HEK293 (cell line): ENCODE results near the gene OR13J1.
"Not testable (repeated sequence)": the region's sequence is repeated elsewhere in the genome, so short reads cannot be mapped to it uniquely, and the experiment has no call there.

Experiments used
- CTCF ChIA-PET: fragments of 350-600 bp; formaldehyde crosslinking; extraction: SDS; loops from one replicate; lab custom pipeline; 2021; ENCODE audit warnings: antibody characterized with exemption; lab: Yijun Ruan, JAX
- POLR2A ChIA-PET: fragments of 300-600 bp; formaldehyde crosslinking; extraction: SDS; loops from one replicate; lab custom pipeline; 2020; ENCODE audit warnings: antibody characterized with exemption, inconsistent platforms; lab: Yijun Ruan, JAX
- H3K27ac ChIP-seq: fragments of 200-500 bp; sonication (Bioruptor generic); 2 replicates; pipeline ENCODE4 v1.5.1; 2014; ENCODE audit warnings: low read depth, low read length, control low read depth, inconsistent platforms; ENCODE audit errors: extremely low read depth
- H3K36me3 ChIP-seq, 2 experiments: fragments of 200-500 bp in 1 of 2; sonication (Bioruptor generic) in 1 of 2; 1 replicate in 1 of 2; 2 replicates in 1 of 2; pipeline ENCODE4 v1.5.1; 2014 to 2017; ENCODE audit warnings: inconsistent platforms in 2 of 2, low read length in 2 of 2; ENCODE audit not compliant: control insufficient read depth in 2 of 2, insufficient read depth in 1 of 2
- H3K4me1 ChIP-seq: fragments of 200-500 bp; sonication (Bioruptor generic); 2 replicates; pipeline ENCODE4 v1.5.1; 2014; ENCODE audit warnings: mild to moderate bottlenecking, low read length, inconsistent platforms; ENCODE audit not compliant: control insufficient read depth, insufficient read depth
- H3K4me3 ChIP-seq: 2 replicates; pipeline ENCODE4 v1.5.1; 2011; ENCODE audit warnings: low read depth, mild to moderate bottlenecking, control low read depth, low read length, moderate library complexity
- H3K9me3 ChIP-seq: fragments of 200-500 bp; sonication (Bioruptor generic); 2 replicates; pipeline ENCODE4 v1.5.1; 2014; ENCODE audit warnings: low read depth, low read length, inconsistent platforms; ENCODE audit not compliant: control insufficient read depth, insufficient read depth
- ZBTB8A ChIP-seq: fragments of 450-650 bp; formaldehyde crosslinking; IDR thresholded peaks from 2 replicates; pipeline ENCODE4 v1.5.1; 2016; ENCODE audit warnings: missing biosample characterization, missing genetic modification characterization
- ZNF140 ChIP-seq: fragments of 450-650 bp; formaldehyde crosslinking; IDR thresholded peaks from 2 replicates; pipeline ENCODE4 v1.5.1; 2016; ENCODE audit warnings: missing biosample characterization, missing genetic modification characterization
- ZNF202 ChIP-seq: fragments of 450-650 bp; formaldehyde crosslinking; IDR thresholded peaks from 2 replicates; pipeline ENCODE4 v1.5.1; 2016; ENCODE audit warnings: missing biosample characterization, missing genetic modification characterization, borderline replicate concordance
- ZNF266 ChIP-seq: fragments of 450-650 bp; formaldehyde crosslinking; IDR thresholded peaks from 2 replicates; pipeline ENCODE4 v1.5.1; 2016; ENCODE audit warnings: missing biosample characterization, missing genetic modification characterization, low read depth
- ZNF394 ChIP-seq: fragments of 450-650 bp; formaldehyde crosslinking; IDR thresholded peaks from 2 replicates; pipeline ENCODE4 v1.5.1; 2016; ENCODE audit warnings: missing biosample characterization, missing genetic modification characterization, mild to moderate bottlenecking, moderate library complexity, borderline replicate concordance
- ZNF426 ChIP-seq: fragments of 450-650 bp; formaldehyde crosslinking; IDR thresholded peaks from 2 replicates; pipeline ENCODE4 v1.5.1; 2017; ENCODE audit warnings: missing biosample characterization, missing genetic modification characterization, mild to moderate bottlenecking, inconsistent platforms, moderate library complexity
- ZNF433 ChIP-seq: fragments of 450-650 bp; formaldehyde crosslinking; IDR thresholded peaks from 2 replicates; pipeline ENCODE4 v1.5.1; 2016; ENCODE audit warnings: missing biosample characterization, missing genetic modification characterization, low read depth
- ZNF555 ChIP-seq: fragments of 450-650 bp; formaldehyde crosslinking; conservative IDR thresholded peaks from 2 replicates; pipeline ENCODE4 v1.5.1; 2017; ENCODE audit warnings: missing biosample characterization, mild to moderate bottlenecking, missing genetic modification characterization, inconsistent platforms
- ZNF558 ChIP-seq: fragments of 450-650 bp; formaldehyde crosslinking; IDR thresholded peaks from 2 replicates; pipeline ENCODE4 v1.5.1; 2016; ENCODE audit warnings: missing biosample characterization, missing genetic modification characterization
- ZNF560 ChIP-seq: fragments of 450-650 bp; formaldehyde crosslinking; IDR thresholded peaks from 2 replicates; pipeline ENCODE4 v1.5.1; 2017; ENCODE audit warnings: missing biosample characterization, missing genetic modification characterization, borderline replicate concordance
- ZNF623 ChIP-seq: fragments of 450-650 bp; formaldehyde crosslinking; IDR thresholded peaks from 2 replicates; pipeline ENCODE4 v1.5.1; 2016; ENCODE audit warnings: missing biosample characterization, missing genetic modification characterization
- ZNF654 ChIP-seq: fragments of 450-650 bp; formaldehyde crosslinking; IDR thresholded peaks from 2 replicates; pipeline ENCODE4 v1.5.1; 2016; ENCODE audit warnings: low read depth, missing biosample characterization, missing genetic modification characterization
- ZNF664 ChIP-seq: fragments of 450-650 bp; formaldehyde crosslinking; IDR thresholded peaks from 2 replicates; pipeline ENCODE4 v1.5.1; 2016; ENCODE audit warnings: missing biosample characterization, missing genetic modification characterization
- TF ChIP-seq, protein P1 (sequence below): fragments of 450-650 bp; formaldehyde crosslinking; IDR thresholded peaks from 2 replicates; pipeline ENCODE4 v1.5.1; 2017; ENCODE audit warnings: missing biosample characterization, missing genetic modification characterization
- TF ChIP-seq, protein P2 (sequence below): fragments of 450-650 bp; formaldehyde crosslinking; conservative IDR thresholded peaks from 2 replicates; pipeline ENCODE4 v1.5.1; 2016; ENCODE audit warnings: low read depth, missing biosample characterization, missing genetic modification characterization
- TF ChIP-seq, protein P3 (sequence below): fragments of 450-650 bp; formaldehyde crosslinking; conservative IDR thresholded peaks from 2 replicates; pipeline ENCODE4 v1.5.1; 2016; ENCODE audit warnings: low read depth, missing biosample characterization, missing genetic modification characterization

The OR13J1 gene

DNA sequence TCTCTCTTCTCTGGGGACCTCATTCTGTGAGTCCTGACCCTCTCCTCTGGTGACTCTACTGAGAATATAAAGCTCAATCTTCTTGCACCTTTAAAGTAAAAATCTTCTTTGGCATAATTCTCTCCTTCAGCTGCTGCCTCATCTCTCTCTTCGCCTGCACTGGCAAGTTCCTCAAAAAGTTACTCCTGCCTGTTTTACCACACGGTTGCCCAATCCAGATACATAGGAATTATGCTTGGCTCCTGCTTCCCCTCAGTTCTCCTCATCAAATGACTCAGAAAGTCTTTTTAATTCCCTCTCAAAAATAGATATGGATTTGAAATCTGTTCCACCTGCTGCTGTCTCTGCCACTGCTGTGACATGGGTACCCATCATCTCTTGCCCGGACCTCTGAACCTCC lies 21.4 kb upstream of the OR13J1 start (continued):
- TF ChIP-seq, protein P1, sequence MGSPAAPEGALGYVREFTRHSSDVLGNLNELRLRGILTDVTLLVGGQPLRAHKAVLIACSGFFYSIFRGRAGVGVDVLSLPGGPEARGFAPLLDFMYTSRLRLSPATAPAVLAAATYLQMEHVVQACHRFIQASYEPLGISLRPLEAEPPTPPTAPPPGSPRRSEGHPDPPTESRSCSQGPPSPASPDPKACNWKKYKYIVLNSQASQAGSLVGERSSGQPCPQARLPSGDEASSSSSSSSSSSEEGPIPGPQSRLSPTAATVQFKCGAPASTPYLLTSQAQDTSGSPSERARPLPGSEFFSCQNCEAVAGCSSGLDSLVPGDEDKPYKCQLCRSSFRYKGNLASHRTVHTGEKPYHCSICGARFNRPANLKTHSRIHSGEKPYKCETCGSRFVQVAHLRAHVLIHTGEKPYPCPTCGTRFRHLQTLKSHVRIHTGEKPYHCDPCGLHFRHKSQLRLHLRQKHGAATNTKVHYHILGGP (tag by site-specific recombination): no peak

DNA sequence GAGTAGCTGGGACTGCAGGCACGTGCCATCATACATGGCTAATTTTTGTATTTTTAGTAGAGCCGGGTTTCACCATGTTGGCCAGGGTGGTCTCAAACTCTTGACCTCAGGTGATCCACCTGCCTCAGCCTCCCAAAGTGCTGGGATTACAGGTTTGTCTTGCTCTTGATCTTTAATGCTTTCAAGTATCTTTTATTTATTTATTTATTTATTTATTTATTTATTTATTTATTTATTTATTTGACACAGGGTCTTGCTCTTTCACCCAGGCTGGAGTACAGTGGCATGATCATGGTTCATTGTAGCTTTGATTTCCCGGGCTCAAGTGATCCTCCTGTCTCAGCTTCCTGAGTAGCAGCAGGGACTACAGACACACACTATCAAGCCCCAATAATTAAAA lies 14.7 kb upstream of the OR13J1 start:
- H3K27ac ChIP-seq, POLR2A ChIA-PET, H3K4me1 ChIP-seq, H3K9me3 ChIP-seq, H3K4me3 ChIP-seq, H3K36me3 ChIP-seq: not testable (repeated sequence)
- CTCF ChIA-PET: interaction anchor here (0.7 to 4.9 kb wide), 7 partner anchors 18 to 122 kb away, joined by 3 to 24 read pairs (median 3); partner anchors contain the start of gene SPAG8
- TF ChIP-seq ZNF664 (tag by site-specific recombination) (0 out of 2 replicates have a peak, but pooled peaks have one; percentile 13), ZNF560 (tag by site-specific recombination) (peak; percentile 59; the same call in 1 of the 2 replicates), ZNF555 (peak; percentile 54), ZNF266 (tag by site-specific recombination) (peak; percentile 55; the same call in 1 of the 2 replicates), ZNF140 (peak; percentile 51; the same call in 1 of the 2 replicates), ZNF426 (peak; percentile 66), ZNF654 (tag by site-specific recombination) (peak; percentile 27), ZNF202 (tag by site-specific recombination) (peak; percentile 53; the same call in 1 of the 2 replicates), ZNF433 (tag by site-specific recombination) (peak; percentile 39; the same call in 1 of the 2 replicates), ZNF623 (tag by site-specific recombination) (peak; percentile 55), ZNF558 (tag by site-specific recombination) (peak; percentile 59; the same call in 1 of the 2 replicates), ZNF394 (tag by site-specific recombination) (peak; percentile 88), ZBTB8A (tag by site-specific recombination) (peak; percentile 42; the same call in 1 of the 2 replicates)
- TF ChIP-seq, protein P2, sequence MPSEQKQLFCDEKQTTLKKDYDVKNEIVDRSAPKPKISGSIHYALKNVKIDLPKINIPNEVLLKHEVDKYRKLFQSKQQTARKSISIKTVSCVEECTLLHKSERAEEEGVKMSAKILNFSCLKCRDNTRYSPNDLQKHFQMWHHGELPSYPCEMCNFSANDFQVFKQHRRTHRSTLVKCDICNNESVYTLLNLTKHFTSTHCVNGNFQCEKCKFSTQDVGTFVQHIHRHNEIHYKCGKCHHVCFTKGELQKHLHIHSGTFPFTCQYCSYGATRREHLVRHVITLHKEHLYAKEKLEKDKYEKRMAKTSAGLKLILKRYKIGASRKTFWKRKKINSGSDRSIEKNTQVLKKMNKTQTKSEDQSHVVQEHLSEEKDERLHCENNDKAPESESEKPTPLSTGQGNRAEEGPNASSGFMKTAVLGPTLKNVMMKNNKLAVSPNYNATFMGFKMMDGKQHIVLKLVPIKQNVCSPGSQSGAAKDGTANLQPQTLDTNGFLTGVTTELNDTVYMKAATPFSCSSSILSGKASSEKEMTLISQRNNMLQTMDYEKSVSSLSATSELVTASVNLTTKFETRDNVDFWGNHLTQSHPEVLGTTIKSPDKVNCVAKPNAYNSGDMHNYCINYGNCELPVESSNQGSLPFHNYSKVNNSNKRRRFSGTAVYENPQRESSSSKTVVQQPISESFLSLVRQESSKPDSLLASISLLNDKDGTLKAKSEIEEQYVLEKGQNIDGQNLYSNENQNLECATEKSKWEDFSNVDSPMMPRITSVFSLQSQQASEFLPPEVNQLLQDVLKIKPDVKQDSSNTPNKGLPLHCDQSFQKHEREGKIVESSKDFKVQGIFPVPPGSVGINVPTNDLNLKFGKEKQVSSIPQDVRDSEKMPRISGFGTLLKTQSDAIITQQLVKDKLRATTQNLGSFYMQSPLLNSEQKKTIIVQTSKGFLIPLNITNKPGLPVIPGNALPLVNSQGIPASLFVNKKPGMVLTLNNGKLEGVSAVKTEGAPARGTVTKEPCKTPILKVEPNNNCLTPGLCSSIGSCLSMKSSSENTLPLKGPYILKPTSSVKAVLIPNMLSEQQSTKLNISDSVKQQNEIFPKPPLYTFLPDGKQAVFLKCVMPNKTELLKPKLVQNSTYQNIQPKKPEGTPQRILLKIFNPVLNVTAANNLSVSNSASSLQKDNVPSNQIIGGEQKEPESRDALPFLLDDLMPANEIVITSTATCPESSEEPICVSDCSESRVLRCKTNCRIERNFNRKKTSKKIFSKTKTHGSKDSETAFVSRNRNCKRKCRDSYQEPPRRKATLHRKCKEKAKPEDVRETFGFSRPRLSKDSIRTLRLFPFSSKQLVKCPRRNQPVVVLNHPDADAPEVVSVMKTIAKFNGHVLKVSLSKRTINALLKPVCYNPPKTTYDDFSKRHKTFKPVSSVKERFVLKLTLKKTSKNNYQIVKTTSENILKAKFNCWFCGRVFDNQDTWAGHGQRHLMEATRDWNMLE (tag by site-specific recombination): peak; percentile 83
- TF ChIP-seq, protein P3, sequence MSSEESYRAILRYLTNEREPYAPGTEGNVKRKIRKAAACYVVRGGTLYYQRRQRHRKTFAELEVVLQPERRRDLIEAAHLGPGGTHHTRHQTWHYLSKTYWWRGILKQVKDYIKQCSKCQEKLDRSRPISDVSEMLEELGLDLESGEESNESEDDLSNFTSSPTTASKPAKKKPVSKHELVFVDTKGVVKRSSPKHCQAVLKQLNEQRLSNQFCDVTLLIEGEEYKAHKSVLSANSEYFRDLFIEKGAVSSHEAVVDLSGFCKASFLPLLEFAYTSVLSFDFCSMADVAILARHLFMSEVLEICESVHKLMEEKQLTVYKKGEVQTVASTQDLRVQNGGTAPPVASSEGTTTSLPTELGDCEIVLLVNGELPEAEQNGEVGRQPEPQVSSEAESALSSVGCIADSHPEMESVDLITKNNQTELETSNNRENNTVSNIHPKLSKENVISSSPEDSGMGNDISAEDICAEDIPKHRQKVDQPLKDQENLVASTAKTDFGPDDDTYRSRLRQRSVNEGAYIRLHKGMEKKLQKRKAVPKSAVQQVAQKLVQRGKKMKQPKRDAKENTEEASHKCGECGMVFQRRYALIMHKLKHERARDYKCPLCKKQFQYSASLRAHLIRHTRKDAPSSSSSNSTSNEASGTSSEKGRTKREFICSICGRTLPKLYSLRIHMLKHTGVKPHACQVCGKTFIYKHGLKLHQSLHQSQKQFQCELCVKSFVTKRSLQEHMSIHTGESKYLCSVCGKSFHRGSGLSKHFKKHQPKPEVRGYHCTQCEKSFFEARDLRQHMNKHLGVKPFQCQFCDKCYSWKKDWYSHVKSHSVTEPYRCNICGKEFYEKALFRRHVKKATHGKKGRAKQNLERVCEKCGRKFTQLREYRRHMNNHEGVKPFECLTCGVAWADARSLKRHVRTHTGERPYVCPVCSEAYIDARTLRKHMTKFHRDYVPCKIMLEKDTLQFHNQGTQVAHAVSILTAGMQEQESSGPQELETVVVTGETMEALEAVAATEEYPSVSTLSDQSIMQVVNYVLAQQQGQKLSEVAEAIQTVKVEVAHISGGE (tag by site-specific recombination): peak; percentile 57; the same call in 1 of the 2 replicates
